T-helper 22 cell (primary cell): ENCODE measurements around the gene TEX22.

Source experiments
- DNase-seq: peaks from one replicate; pipeline ENCODE4 v3.0.0-alpha.2; 2020; ENCODE audit warnings: low read depth

TEX22 gene

DNA sequence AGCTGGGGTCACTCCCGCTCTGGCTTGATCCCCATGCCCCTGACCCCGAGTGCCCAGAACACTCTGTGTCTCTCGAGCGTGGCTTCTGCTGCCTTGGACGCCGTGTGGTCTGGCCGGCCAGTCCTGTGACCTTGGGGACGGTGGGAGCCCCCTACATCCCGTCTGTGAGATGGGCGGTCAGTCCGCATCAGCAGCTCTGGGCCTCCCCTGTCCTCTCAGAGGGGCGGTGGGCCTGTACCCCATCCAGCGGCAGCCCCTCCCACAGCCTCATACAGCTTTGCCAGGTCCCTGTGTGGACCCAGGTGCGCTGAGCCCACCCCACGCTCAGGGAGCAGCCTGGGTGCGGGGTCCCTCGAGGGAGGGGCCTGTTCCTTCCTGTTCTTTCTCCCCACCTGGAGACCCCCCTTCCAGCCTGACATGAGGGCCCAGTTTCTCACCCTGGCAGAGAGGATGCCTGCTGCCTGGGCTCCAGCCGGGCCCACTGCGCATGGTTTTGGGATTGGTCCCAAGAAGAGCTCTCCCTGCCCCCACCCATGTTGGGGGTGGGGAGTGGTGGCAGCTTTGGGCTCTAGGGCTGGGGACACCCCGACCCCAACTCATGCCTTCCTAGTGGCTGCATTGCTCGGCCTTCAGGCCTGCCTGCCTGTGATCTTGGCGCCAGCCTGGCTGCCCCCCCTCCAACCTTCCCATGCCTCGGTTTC lies 22.8 kb downstream of the TEX22 start:
- no peak for DNase-seq

DNA sequence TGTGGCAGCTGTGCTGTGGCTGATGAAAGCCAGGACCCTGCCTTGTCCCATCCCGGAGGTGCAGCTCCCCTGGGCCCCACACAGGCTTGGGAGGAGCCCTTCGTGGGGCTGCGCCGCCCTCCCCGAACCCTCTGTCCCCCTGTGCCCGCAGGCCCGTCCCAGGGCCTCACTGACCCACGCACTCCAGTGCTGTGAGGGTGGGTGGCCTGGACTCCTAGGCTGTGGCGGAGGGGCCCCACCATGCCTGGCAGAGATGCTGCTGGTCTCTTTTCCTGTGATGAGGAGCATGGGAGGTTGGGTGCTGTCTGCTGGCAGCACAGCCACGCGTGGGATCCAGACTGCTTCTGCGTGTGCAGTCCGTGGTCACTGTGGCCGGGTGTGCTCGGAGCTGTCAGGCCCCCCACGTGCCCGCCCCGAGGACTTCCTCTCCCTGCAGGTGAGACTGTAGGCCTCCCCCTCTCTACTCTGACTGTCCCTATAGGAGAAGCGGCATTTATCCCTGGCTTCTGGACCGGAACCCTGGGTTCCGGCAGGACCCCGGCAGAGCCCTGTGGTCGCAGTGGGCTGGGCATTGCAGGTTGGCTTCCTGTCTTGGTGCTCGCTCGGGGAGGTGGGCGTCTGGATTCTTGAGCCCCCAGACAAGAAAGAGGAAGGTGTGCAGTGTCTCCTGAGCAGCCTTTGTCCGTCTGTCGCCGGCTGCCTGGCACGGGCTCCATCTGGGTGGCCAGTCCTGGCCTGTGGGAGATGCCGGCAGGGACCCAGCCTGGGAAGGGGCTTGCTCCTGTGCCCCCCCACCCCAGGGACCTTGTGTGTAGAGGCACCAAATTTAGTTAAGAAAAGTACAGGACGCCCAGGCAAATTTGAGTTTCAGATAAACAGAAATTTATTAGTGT lies 23.6 kb downstream of the TEX22 start:
- DNase-seq = no peak

DNA sequence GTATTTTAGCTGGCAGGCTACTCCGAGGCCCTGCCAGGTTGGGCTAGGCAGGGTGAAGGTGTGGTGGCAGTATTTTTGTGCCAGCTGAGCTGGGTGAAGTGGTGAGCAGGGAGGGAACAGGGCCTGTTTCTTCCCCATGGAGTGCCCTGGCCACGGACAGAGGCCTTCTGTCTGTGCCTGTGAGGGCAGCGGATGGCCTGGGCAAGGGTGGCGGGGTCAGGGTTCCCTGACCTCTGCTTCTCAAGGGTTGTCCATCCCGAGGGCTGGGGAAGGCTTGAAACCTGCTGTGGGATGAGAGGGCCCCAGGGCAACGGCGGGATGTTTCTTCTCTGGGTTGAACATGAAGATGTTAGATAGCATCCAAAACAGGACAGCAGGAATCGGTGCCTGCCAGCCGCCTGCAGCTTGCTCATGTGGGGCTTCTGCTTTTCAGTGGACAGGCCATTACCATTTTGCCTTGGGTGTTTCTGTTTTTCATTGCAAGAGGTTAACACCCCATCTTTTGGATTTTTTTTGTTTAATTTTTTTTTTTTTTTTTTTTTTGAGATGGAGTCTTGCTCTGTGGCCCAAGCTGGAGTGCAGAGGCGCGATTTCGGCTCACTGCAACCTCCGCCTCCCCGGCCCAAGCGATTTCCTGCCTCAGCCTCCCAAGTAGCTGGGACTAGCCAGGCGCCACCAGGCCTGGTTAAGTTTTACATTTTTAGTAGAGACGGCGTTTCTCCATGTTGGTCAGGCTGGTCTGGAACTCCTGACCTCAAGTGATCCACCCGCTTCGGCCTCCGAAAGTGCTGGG lies 24.6 kb downstream of the TEX22 start:
- DNase-seq = no peak

DNA sequence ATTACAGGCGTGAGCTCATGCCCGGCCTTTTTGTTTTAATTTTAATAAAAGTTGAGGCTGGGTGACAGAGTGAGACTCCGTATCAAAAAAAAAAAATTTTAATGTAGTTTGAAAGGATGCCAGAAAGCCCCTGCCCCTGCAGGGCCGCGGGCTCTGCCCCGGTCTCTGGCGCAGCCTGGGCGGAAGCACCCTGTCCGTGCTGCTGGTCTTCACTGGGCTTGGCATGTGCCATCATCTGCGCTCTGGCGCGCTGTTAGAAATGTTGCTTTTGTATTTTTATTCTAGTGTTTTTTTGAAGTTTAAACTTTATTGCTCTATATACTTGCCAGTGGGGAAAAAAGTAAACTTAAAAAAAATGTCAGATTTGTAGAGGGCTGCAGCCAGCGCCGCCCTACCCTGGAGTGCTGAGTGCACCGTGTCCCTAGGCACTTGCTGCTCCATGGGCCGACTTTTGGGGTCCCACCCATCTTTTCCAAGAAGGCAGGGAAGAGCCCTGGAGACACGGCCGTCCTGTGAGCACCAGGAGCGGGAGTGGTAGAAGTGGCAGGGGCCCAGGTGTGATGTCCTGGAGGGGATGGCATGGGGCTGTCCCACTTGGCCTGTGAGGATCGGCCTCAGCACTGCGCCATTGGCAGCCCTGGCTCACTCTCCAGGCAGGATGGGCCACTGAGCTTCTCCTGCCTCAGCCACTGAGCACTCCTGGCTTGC lies 25.3 kb downstream of the TEX22 start:
- no peak for DNase-seq

DNA sequence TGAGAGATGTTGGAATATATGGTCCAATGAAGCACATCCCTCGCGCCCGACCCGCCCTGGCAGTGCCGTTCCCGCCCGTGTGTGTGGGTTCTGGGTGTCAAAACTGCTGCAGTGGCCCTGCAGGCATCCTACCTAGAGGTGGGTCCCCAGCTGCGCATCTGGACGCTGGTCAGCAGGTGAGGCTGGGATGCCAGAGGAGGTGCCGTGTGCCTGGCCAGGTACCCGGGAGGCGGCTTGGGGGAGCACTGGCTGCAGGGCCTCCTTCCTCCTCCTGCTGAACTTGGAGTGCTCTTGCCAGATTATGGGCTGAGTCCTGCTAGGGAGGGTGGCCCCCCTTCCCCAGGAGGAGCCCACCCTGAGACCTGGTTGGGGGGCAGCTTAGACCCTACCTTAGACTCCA lies 26.5 kb downstream of the TEX22 start:
- no peak for DNase-seq

DNA sequence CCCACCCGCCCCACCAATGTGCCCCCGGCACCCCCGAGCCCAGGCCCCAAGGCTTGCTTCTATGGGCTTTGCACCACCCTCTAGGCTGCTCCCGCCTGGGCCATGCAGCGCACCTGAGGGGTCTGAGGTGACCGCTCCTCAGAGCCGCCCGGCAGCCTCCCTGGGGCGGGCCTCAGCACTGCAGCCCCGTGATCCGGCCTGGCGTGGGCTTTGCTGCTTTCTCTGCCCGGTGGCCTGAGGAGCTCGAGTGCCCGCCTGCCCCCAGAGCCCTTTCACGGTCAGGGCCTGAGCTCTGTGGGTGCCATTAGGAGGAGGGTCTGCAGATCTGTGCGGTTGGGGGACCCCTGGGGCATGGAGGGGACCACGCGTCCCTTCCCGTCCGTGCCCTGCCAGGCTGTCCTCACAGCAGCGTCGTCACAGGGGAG lies 27.5 kb downstream of the TEX22 start:
- no peak for DNase-seq

DNA sequence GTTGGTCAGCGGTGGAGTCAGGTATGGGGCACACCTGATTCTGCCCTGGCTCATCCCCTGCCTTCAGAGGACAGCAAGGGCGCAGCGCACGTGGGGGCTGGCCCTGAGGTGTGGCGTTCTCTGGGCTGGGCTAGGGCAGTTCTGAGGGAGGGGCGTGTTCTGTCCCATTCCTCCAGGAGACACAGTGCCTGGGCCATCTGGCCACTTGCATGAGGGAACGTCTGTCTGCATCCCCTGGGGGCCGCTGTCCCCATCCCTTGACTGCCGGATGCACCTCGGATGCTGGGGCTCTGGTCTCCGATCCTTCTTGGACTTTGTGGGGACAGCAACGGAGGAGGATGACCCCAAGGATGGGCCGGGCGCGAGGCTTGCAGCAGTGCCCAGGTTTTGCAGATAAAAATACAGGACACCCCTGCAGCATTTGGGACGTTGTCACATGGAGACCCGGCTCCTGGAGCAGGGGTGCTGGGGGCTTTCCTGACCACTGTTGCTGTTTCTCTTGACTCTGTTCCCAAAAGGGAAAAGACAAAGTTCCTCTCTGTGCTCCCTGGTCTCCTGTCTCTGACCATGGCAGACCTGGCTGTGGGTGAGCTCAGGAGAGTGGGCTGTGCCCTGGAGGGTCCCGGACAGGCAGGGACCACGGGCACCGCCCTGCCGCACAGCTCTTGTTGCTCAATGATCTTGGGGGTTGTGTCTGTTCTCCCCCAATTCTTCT lies 28.2 kb downstream of the TEX22 start:
- no peak for DNase-seq

DNA sequence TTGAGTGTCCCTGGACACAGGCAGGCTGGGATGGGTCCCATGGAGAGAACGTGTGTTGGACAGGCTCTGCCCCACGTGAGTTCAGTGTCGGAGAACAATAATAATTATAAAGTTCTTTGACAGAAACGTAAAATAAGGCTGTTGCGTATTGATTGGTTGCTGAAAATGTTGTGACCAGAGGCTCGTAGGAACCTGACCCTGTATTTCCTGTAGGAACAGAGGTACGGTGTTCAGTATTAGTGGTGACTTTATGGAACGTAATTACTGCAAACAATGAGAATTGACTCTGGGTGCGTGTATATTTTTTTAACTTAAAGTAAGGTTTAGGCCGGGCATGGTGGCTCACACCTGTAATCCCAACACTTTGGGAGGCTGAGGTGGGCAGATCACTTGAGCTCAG lies 29.1 kb downstream of the TEX22 start:
- no peak for DNase-seq

DNA sequence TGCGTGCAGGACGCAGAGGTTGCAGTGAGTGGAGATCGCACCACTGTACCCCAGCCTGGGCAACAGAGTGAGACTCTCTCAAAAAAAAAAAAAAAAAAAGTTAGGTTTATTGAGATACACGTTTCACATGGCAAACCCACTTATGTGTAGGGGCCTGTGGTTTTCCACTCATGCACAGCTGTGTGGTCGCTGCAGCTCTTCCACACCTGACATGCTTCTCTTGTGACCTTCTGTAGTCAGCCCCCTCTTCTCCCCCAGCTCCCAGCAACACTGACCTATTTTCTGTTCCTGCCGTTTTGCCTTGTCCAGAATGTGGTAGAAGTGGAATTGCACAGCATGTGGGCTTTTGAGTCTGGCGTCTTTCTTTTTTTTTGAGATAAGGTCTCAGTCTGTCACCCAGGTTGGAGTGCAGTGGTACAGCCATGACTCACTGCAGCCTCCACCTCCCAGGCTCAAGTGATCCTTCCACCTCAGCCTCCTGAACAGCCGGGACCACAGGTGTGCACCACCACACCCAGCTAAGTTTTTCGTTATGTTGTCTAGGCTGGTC lies 29.7 kb downstream of the TEX22 start:
- no peak for DNase-seq

DNA sequence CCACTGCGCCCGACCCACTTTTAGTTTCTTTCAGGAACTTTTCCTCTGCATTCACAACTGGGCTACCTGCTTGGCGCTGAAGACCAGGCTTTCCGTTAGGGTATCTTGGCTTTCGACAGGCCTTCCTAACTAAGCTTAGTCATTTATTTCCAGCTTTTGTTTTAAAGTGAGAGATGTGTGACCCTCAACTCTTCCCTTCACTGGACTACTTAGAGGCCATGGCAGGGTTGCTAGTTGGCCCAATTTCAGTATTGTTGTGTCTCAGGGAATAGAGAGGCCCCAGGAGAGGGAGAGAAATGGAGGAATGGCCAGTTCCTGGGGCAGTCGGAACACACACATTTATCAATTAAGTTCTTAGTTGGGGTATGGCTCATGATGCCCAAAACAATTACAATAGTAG lies 31.7 kb downstream of the TEX22 start:
- no peak for DNase-seq

DNA sequence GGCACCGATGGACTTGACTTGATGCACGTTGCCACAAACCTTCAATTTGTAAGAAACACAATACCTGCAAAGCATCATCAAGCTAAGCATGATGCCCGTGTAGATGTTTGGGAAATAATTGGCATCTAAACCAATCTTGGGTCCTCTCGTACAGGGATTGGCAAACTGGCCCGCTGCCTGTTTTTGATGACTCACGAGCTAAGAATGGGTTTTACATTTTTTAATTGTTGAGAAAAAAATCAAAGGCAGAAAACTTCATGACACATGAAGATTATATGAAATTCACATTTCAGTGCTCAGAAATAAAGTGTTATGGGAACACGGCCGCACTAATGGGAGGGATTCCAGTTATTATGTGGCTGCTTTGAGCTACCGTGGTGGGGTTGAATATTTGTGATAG lies 32.2 kb downstream of the TEX22 start:
- DNase-seq = no peak

DNA sequence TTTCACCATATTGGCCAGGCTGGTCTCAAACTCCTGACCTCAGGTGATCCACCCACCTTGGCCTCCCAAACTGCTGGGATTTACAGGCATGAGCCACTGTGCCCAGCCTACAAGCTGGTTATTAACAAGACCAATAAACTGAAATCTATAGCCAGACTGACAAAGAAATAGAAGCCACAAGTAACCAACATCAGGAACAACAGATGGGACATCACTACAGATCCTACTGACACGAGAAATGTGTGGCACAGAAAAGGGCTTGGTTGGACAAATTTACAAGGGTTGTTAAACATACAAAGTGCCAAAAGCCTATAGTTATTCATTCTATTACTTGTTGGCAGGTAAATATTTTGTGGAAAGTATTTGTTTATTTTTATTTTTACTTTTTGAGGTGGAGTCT lies 32.9 kb downstream of the TEX22 start:
- no peak for DNase-seq

DNA sequence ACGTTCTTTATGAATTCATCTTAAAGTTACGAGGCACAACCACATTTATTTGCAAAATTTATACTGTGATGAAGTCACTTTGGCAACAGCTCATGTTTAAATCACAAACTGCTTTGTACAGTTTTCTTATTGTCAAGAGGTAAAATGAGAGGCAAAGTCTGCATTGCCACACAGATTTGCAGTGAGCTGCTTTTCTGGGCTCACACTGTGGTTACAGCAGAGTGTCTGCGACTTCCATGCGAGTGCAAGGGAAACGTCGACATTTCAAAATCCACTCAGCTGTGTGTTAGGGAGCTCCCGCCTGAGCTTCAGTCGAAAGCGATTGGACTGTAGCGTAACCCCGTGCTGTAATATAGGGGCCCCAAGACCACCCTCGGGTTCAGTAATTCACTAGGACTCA lies 34.3 kb downstream of the TEX22 start:
- no peak for DNase-seq

DNA sequence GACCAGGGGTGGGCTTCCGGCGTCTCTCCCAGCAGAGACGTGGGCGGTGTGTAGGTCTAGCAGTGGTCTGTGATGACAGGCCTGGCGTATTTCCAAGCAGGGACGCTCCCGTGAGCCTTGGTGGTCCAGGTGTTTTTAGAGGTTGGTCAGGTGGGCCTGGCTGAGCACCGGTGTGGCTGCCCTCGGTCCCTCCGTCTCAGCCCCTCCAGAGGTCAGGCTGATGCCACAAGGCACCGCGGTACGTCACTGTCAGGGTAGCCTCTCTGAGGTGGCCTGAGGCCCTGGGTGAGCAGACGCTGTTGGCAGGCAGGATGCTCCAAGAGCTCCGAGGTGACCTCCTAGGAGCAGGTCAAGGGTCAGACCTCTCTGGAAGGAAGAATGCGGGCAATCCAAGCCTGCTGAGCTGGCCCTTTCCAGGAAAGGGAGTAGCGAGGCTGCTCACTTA lies 34.8 kb downstream of the TEX22 start:
- DNase-seq = no peak

DNA sequence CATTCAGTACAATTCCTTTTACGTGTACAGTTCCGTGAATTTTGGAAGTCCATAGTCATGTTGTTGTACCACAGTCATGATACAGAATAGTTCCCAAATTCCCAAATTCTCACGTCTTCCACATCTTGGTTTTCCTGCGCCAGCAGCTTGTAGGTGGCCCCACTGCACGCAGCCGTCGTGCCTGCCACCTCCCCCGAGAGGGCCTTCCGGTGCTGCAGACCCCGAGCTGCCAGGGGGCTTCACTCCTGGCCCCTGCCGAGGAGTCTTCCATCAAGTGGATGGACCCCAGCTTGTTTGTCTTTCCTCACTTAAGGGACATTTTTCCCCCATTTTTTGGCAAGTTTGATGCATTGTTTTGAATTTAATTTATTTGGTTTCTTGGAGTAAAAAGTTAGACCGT lies 38.1 kb downstream of the TEX22 start:
- no peak for DNase-seq

DNA sequence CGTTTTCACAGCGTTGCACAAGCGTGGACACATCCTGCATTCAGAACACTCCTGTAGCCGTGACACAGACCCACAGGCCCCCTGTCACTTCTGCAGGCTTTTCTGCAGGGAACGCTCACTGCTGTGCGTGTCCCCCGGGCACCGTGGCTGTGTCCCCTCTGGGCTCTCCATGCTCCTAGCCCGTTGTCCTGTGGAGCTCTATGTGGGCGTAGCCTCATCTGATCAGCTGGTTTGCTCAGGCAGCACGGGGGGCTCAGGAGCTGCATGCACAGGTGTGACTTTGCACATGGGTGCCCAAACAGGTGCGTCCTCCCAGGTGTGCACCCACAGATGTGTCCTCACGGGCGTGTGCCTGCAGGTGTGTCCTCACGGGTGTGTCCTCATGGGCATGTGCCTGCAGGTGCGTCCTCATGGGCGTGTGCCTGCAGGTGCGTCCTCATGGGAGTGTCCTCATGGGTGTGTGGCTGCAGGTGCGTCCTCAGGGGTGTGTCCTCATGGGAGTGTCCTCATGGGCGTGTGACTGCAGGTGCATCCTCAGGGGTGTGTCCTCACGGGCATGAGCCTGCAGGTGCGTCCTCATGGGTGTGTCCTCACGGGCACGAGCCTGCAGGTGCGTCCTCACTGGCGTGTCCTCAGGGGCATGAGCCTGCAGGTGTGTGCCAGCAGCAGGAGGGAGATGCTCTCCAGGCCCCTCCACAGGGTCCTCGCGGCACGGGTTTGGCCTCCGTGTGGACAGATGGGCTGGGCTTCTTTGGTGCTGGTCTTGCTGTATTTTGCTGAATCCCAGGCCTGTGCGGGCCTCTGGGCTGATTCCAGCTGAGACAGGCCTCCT lies 38.8 kb downstream of the TEX22 start:
- DNase-seq = no peak

DNA sequence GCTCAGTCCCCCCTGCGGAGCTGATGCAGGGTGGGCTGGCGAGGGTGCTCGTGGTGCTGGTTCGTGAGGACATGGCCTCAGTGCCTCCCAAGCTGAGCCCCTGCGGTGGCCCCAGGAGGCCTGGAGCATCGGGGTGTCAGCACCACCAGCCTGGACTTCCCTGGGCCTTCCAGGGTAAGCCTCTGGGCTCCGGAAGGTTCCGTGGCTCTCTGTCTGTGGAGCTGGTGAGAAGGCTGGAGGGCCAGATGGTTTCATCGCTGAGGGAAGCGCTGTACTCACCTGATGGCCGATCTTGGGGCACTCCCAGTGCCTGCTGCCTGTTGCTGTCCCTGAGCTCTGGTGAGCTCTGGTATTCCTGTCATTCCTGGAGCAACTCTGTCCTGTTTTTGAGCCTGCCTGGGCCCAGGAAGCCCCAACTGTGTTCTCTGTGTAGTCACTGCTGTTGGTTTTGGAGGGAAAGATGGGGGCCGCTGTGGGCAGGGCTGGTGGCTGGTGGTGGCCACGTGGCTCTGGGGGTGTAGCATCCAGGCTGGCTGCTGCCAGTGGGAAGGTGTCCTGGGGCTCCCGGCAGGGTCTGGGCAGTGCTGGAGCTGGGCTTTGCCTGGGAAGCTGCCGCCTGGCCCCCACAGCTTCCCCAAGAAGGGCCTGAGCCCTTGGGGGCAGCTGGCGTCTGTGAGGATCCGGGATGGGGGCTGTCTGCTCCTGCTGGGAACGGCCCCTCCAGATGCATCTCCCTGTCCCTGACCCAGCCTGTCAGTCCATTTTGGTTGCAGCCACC lies 39.6 kb downstream of the TEX22 start:
- no peak for DNase-seq

DNA sequence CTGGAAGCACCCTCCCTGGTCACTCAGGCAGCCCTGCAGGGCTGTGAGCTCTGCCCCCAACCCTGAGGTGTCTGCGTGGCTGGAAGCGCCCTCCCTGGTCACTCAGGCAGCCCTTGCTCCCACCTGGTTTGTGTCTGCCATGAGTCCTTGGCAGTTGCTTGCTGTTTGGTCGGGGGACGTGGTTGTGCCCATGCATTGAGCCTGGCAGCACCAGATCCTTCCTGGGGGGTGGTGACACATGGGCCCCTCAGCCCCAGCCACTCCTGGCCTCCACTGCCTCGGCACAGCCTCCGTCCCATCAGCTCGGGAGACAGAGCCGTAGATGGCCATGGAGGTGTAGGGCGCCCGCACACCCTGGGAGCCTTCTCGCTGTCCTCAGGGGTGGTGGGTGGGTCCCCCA lies 40.8 kb downstream of the TEX22 start:
- DNase-seq = no peak
